Duodenal mucosa (tissue), 2 donors: Measurements from ENCODE around the gene TBL1XR1.

Source experiments
- H3K27ac ChIP-seq: one replicate; pipeline ENCODE4 v1.7.0; 2013; ENCODE audit warnings: low read depth, low read length
- H3K27me3 ChIP-seq, 2 donors: one replicate each; pipeline ENCODE4 v1.7.0; 2013; ENCODE audit warnings: low read length in 2 of 2, control low read depth in 1 of 2; ENCODE audit not compliant: insufficient read depth in 2 of 2, control insufficient read depth in 1 of 2
- H3K36me3 ChIP-seq, 2 donors: one replicate each; pipeline ENCODE4 v1.7.0; 2013; ENCODE audit warnings: low read length in 2 of 2, control low read depth in 1 of 2; ENCODE audit not compliant: insufficient read depth in 2 of 2, control insufficient read depth in 1 of 2
- H3K4me1 ChIP-seq, 2 donors: one replicate each; pipeline ENCODE4 v1.7.0; 2013; ENCODE audit warnings: low read length in 2 of 2, control low read depth in 1 of 2; ENCODE audit not compliant: insufficient read depth in 2 of 2, control insufficient read depth in 1 of 2
- H3K4me3 ChIP-seq, 2 donors: one replicate each; pipeline ENCODE4 v1.7.0; 2013; ENCODE audit warnings: low read length in 2 of 2, low read depth in 1 of 2
- H3K9ac ChIP-seq, 2 donors: one replicate each; pipeline ENCODE4 v1.7.0; 2013; ENCODE audit warnings: low read length in 2 of 2, low read depth in 1 of 2
- H3K9me3 ChIP-seq, 2 donors: one replicate each; pipeline ENCODE4 v1.7.0; 2013; ENCODE audit warnings: low read length in 2 of 2, control low read depth in 1 of 2; ENCODE audit not compliant: control insufficient read depth in 1 of 2

Gene TBL1XR1

GRCh38 chr3:177119829-177120228 lies 77.5 kb downstream of the TBL1XR1 start:
- H3K36me3 ChIP-seq, result no peaks in the 10 kb centered on the region
- H3K27ac ChIP-seq, result no peak overlapping the region
- no peaks in the 10 kb centered on the region for H3K27me3 ChIP-seq
- H3K9me3 ChIP-seq, result no peaks in the 10 kb centered on the region
- H3K4me1 ChIP-seq, result peaks cover 6 to 14% of the 10 kb centered on the region in 2 donors
- H3K9ac ChIP-seq, result no peak overlapping the region
- no peak overlapping the region for H3K4me3 ChIP-seq

- no peak overlapping the region for H3K9ac ChIP-seq
- H3K27me3 ChIP-seq, result no peaks in the 10 kb centered on the region
- H3K4me3 ChIP-seq, result no peak overlapping the region
- H3K9me3 ChIP-seq, result no peaks in the 10 kb centered on the region
- peaks cover 11 to 25% of the 10 kb centered on the region in 2 donors for H3K4me1 ChIP-seq
- H3K36me3 ChIP-seq, result no peaks in the 10 kb centered on the region
- no peak overlapping the region for H3K27ac ChIP-seq
These were observed 83.0 kb downstream of the TBL1XR1 start for GRCh38 chr3:177114253-177114652.

DNA sequence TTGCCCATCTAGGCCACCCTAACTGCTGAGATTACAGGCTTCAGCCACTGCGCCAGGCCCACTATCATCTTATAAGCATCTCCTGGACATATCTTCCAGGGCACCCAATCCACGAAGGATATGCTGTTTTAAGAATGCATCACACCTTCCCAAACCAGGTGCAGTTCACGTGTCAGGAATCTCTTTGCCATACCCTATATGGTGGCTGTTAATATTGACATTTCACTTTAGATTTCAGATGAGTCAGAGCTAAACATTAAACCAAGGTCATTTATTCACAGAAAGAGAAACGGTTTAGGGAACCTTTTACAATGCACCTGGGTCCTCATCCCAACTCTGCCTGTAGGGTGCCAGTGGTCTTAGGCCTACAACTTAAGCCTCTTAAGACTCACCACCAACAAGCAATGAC lies 85.7 kb downstream of the TBL1XR1 start:
- Histone ChIP-seq H3K4me3 (no peak overlapping the region), H3K27me3 (no peaks in the 10 kb centered on the region), H3K9ac (no peak overlapping the region), H3K4me1 (peaks cover 13 to 27% of the 10 kb centered on the region in 2 donors), H3K9me3 (no peaks in the 10 kb centered on the region), H3K27ac (no peak overlapping the region), H3K36me3 (no peaks in the 10 kb centered on the region)

DNA sequence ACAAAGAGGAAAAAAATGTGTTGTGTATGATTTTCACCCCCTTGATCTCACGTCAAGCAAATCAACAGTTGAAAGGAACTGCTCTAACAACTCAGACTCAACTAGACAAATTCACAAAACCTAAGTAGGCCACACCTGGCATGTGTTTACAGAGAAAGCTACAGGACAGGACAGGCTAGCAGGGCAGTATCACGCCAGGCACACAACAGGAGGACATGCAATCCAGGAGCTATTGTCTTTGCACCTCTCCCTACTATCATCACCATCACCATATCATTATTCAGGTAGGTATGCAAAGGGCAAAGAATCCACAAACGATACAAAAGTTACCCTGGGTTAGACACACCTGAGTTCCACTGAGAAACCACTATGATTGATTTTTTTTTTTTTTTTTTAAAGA lies 86.4 kb downstream of the TBL1XR1 start:
- Histone ChIP-seq H3K36me3 (no peaks in the 10 kb centered on the region), H3K4me3 (no peak overlapping the region), H3K9me3 (no peaks in the 10 kb centered on the region), H3K9ac (peak overlapping the region in 1 of 2 donors; percentile 17), H3K27me3 (no peaks in the 10 kb centered on the region), H3K27ac (no peak overlapping the region), H3K4me1 (peaks cover 16 to 29% of the 10 kb centered on the region in 2 donors)

- H3K27me3 ChIP-seq, result no peaks in the 10 kb centered on the region
- H3K36me3 ChIP-seq, result no peaks in the 10 kb centered on the region
- H3K9ac ChIP-seq, result peak overlapping the region in 1 of 2 donors; percentile 17
- H3K9me3 ChIP-seq, result no peaks in the 10 kb centered on the region
- no peak overlapping the region for H3K4me3 ChIP-seq
- H3K27ac ChIP-seq, result no peak overlapping the region
- peaks cover 16 to 33% of the 10 kb centered on the region in 2 donors for H3K4me1 ChIP-seq
These were observed 86.9 kb downstream of the TBL1XR1 start for GRCh38 chr3:177110386-177110785.

DNA sequence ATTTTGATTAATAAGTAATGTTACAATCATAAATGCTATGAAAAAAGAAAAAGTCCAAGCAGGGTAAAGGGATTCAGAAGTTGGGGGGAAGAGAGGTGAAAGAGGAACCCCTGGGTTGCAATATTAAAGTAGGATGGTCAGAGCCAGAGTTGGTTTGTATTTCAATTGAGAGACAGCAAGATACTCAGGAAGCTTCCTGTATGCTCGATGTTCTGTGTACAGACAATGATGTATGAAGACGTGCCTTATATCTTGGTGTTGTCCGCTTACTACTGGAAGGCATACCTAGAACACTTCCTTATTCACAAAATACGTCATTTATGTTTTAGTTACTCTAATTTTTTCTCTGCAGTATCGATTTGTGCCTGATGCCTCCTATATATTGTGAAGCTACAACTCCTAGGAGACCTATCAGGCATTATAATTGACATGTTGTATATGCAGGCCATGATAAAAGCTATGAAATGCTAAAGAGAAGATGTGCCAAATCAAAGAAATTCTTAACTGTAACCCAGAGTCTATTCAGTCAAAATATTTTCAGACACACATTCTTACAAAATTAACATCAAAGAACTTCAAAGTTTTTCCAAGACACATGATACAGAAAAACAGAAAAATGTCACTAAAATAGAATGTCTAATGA lies 87.5 kb downstream of the TBL1XR1 start:
- Histone ChIP-seq H3K4me1 (peaks cover 16 to 33% of the 10 kb centered on the region in 2 donors), H3K27ac (no peak overlapping the region), H3K9ac (no peak overlapping the region), H3K4me3 (no peak overlapping the region), H3K36me3 (no peaks in the 10 kb centered on the region), H3K9me3 (no peaks in the 10 kb centered on the region), H3K27me3 (no peaks in the 10 kb centered on the region)

- Histone ChIP-seq H3K9me3 (no peaks in the 10 kb centered on the region), H3K27me3 (no peaks in the 10 kb centered on the region), H3K9ac (no peak overlapping the region), H3K36me3 (no peaks in the 10 kb centered on the region), H3K4me3 (no peak overlapping the region), H3K4me1 (peaks cover 16 to 37% of the 10 kb centered on the region in 2 donors), H3K27ac (no peak overlapping the region)
These were observed 88.6 kb downstream of the TBL1XR1 start for GRCh38 chr3:177108648-177109047.

DNA sequence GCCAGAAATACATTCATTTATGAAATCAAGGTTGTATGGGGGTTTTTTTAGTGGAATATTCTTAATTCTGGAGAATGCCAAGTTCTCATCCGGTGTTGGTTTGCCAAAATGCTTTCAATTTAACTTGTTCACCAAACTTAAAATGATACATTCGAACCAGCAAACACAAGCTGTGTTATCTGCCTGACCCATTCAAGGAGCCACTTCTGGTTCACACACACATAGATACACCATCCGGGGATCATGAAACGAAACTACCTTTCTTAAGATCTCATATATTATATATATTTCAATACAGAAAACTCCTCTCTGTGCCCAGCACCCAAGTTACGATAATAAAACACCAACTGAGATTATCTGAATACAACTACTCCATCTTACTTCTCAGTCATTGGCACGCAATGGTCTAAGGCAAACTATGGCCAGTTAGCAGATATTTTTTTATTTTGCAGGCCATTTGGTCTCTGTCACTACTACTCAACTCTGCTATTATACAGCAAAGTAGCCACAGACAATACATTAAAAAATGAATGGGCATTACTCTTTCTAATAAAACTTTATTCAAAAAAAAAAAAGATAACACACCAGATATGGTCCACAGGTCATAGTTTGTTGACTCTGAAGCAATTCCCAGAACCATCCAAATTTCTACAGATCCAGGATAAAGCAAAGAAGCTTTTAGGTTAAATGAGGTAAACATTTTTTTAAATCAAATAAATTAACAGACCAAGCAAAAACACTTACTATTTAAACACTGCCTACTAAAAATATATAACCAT lies 89.6 kb downstream of the TBL1XR1 start:
- peaks cover 19 to 37% of the 10 kb centered on the region in 2 donors for H3K4me1 ChIP-seq
- H3K9ac ChIP-seq, result no peak overlapping the region
- H3K9me3 ChIP-seq, result no peaks in the 10 kb centered on the region
- no peak overlapping the region for H3K4me3 ChIP-seq
- no peak overlapping the region for H3K27ac ChIP-seq
- no peaks in the 10 kb centered on the region for H3K27me3 ChIP-seq
- H3K36me3 ChIP-seq, result no peaks in the 10 kb centered on the region

GRCh38 chr3:177106594-177106993 lies 90.7 kb downstream of the TBL1XR1 start:
- Histone ChIP-seq H3K27me3 (no peaks in the 10 kb centered on the region), H3K27ac (no peak overlapping the region), H3K9me3 (no peaks in the 10 kb centered on the region), H3K4me1 (peaks cover 20 to 41% of the 10 kb centered on the region in 2 donors), H3K9ac (no peak overlapping the region), H3K4me3 (no peak overlapping the region), H3K36me3 (no peaks in the 10 kb centered on the region)

DNA sequence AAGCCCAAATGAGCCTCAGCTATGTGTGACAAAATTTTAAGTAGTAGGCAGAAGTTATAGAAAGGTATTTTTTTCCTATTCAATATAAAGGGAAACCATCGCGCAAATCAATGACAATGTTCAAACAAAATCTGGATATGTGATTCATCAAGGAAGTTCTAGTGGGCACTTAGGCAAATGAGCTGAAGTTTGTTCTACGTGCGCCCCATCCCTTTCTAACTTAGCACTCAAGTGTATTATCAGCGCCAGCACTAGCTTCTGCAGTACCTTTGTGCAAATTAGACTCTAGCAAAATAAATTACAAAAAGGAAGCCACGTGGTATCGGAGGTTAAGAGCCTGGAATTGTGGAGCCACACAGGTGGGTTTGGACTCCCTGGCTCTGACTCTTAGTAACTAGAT lies 91.1 kb downstream of the TBL1XR1 start:
- H3K4me1 ChIP-seq, result peaks cover 16 to 37% of the 10 kb centered on the region in 2 donors

More for the DNA sequence above, 91.1 kb downstream of the TBL1XR1 start:
- H3K9ac ChIP-seq, result no peak overlapping the region
- H3K27me3 ChIP-seq, result no peaks in the 10 kb centered on the region
- H3K9me3 ChIP-seq, result no peaks in the 10 kb centered on the region
- H3K4me3 ChIP-seq, result no peak overlapping the region
- H3K27ac ChIP-seq, result no peak overlapping the region
- no peaks in the 10 kb centered on the region for H3K36me3 ChIP-seq
